DND-41 (cell line): ENCODE measurements around the gene HAAO.

Experiments
- CTCF ChIP-seq: IDR thresholded peaks from 2 replicates; pipeline ENCODE4 v1.5.1; 2012; ENCODE audit warnings: borderline replicate concordance, low read length, moderate library complexity, mild to moderate bottlenecking; ENCODE audit not compliant: poor library complexity, severe bottlenecking; ENCODE audit errors: extremely low read depth
- EZH2 ChIP-seq: IDR thresholded peaks from 3 replicates; pipeline ENCODE4 v1.6.1; 2012; ENCODE audit warnings: borderline replicate concordance, low read depth, mild to moderate bottlenecking, moderate library complexity, low read length, inconsistent platforms; ENCODE audit not compliant: severe bottlenecking

GRCh38 chr2:42781181-42781580, 11.2 kb downstream of the HAAO start:
- TF ChIP-seq CTCF (no peak), EZH2 (no peak)
